CD4-positive, alpha-beta T cell (primary cell): ENCODE results near the gene DPM1. TPM values are rescaled to one million over a fixed set of nuclear protein-coding genes. Genes with fewer than 3 reads are reported as not detected.

ENCODE experiments used
- ATAC-seq: fragments of 200-7000 bp; cut with Tn5 transposase; one replicate; pipeline ENCODE4 v1.10.0; 2022; ENCODE audit warnings: mild to moderate bottlenecking; ENCODE audit not compliant: poor library complexity
- CTCF ChIA-PET: fragments of 350-600 bp; sonication (Branson Sonifier 250); formaldehyde crosslinking; loops from one replicate; lab custom pipeline; 2021; ENCODE audit warnings: antibody characterized with exemption, inconsistent platforms; lab: Charles Lee
- POLR2A ChIA-PET: fragments of 350-600 bp; sonication (Branson Sonifier 250); formaldehyde crosslinking; loops from one replicate; lab custom pipeline; 2021; ENCODE audit warnings: antibody characterized with exemption, inconsistent platforms; lab: Charles Lee
- DNase-seq, 14 experiments: peaks; one replicate each; pipeline ENCODE4 v3.0.0-alpha.2; 2013 to 2020; ENCODE audit warnings: mixed read lengths in 2 of 14
- H3K27ac ChIP-seq, 2 donors: one replicate each; pipeline versions ENCODE4 v1.5.1 to v1.7.0; 2013; ENCODE audit warnings: low read length in 2 of 2, low read depth in 1 of 2, mild to moderate bottlenecking in 1 of 2
- H3K27me3 ChIP-seq, 2 experiments: 1 replicate in 1 of 2; 2 replicates in 1 of 2; pipeline versions ENCODE4 v1.6.1 to v1.7.0; 2013; ENCODE audit warnings: low read length in 2 of 2, control low read depth in 1 of 2, mild to moderate bottlenecking in 1 of 2, moderate library complexity in 1 of 2; ENCODE audit not compliant: insufficient read depth in 2 of 2, control insufficient read depth in 1 of 2
- H3K36me3 ChIP-seq: one replicate; pipeline ENCODE4 v1.6.1; 2013; ENCODE audit warnings: low read length, control low read depth; ENCODE audit not compliant: insufficient read depth
- H3K4me1 ChIP-seq: one replicate; pipeline ENCODE4 v1.6.1; 2013; ENCODE audit warnings: low read length, control low read depth; ENCODE audit not compliant: insufficient read depth
- H3K4me3 ChIP-seq: one replicate; pipeline ENCODE4 v1.5.1; 2013; ENCODE audit warnings: mild to moderate bottlenecking, low read length, moderate library complexity
- H3K9me3 ChIP-seq, 2 experiments: 1 replicate in 1 of 2; 2 replicates in 1 of 2; pipeline versions ENCODE4 v1.6.1 to v1.7.0; 2013; ENCODE audit warnings: low read length in 2 of 2, mild to moderate bottlenecking in 2 of 2, control low read depth in 1 of 2, moderate library complexity in 1 of 2; ENCODE audit not compliant: control insufficient read depth in 1 of 2, insufficient read depth in 1 of 2
- H3K27ac Mint-ChIP-seq: one replicate; pipeline ENCODE4 v1.8.0; 2020; ENCODE audit warnings: mixed read lengths
- H3K27me3 Mint-ChIP-seq: one replicate; pipeline ENCODE4 v1.8.0; 2021; ENCODE audit warnings: mixed read lengths
- H3K36me3 Mint-ChIP-seq: one replicate; pipeline ENCODE4 v1.8.0; 2021; ENCODE audit warnings: low read depth, mixed read lengths
- H3K4me1 Mint-ChIP-seq: one replicate; pipeline ENCODE4 v1.8.0; 2021; ENCODE audit warnings: low read depth, mixed read lengths
- H3K4me3 Mint-ChIP-seq: one replicate; pipeline ENCODE4 v1.8.0; 2020; ENCODE audit warnings: mild to moderate bottlenecking, mixed read lengths
- H3K9me3 Mint-ChIP-seq: one replicate; pipeline ENCODE4 v1.8.0; 2020; ENCODE audit warnings: mixed read lengths
- intact Hi-C, 2 experiments: fragments of 100-400 bp; cut with DNase I in 1 of 2; cut with micrococcal nuclease in 1 of 2; formaldehyde crosslinking; loops; one replicate each; pipeline versions ENCODE4 v1.15.1 to v1.9.0; 2023 to 2025; cut with DNase I, micrococcal nuclease
- total RNA-seq, 174 experiments: library from RNA in 2 of 174; stranded (reverse) in 2 of 174; gene quantifications; one replicate each; pipeline ENCODE4 v1.2.3 and lab custom pipeline; 2021 to 2026
- TF ChIP-seq, protein P1 (sequence below): fragments of 200-600 bp; IDR thresholded peaks from one replicate; pipeline ENCODE4 v1.8.0; 2022; ENCODE audit warnings: antibody characterized with exemption, mild to moderate bottlenecking

DPM1 gene
- total RNA-seq, 2 experiments from 2014 or later = 44.5 to 46.5 TPM

DNA sequence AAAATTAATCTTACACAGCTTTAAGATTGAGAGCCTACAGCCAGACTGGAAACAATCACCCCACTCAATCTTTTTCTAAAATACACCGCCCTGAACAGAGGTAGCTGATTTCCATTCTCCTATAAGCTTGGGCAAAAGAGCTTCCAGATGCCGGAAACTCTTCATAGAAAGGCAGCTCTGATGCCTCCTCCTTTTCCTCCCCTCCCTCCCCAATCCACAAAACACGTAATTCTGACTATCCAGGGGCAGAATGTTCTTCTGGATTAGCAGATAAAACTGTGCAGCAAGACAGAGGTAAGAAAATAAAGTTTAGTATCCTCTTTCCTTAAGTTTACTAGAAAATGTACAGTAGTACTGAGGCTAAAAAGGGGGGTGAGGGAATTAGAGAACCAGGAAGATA lies 42.9 kb downstream of the DPM1 start:
- Mint-ChIP-seq H3K27ac (peak overlapping the region; percentile 57), H3K4me3 (peak overlapping the region; percentile 1), H3K36me3 (peaks cover 44% of the 10 kb centered on the region), H3K27me3 (no peaks in the 10 kb centered on the region), H3K9me3 (no peaks in the 10 kb centered on the region), H3K4me1 (peaks cover 88% of the 10 kb centered on the region)
- TF ChIP-seq, protein P1, sequence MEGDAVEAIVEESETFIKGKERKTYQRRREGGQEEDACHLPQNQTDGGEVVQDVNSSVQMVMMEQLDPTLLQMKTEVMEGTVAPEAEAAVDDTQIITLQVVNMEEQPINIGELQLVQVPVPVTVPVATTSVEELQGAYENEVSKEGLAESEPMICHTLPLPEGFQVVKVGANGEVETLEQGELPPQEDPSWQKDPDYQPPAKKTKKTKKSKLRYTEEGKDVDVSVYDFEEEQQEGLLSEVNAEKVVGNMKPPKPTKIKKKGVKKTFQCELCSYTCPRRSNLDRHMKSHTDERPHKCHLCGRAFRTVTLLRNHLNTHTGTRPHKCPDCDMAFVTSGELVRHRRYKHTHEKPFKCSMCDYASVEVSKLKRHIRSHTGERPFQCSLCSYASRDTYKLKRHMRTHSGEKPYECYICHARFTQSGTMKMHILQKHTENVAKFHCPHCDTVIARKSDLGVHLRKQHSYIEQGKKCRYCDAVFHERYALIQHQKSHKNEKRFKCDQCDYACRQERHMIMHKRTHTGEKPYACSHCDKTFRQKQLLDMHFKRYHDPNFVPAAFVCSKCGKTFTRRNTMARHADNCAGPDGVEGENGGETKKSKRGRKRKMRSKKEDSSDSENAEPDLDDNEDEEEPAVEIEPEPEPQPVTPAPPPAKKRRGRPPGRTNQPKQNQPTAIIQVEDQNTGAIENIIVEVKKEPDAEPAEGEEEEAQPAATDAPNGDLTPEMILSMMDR = no peak
- no peak for ATAC-seq
- H3K27ac ChIP-seq = no peak overlapping the region
- DNase-seq = no peak
- intact Hi-C loops = loop anchor here in 1 of 2 experiments (1.0 kb wide), 1 partner anchor 14 kb away; no protein-coding TSS in a partner anchor
- H3K9me3 ChIP-seq = no peaks in the 10 kb centered on the region
- ChIA-PET CTCF (interaction anchor here (1.2 to 2.0 kb wide), 4 partner anchors 14 to 121 kb away, joined by 5 to 12 read pairs (median 10); partner anchors contain the start of genes ADNP and BCAS4), POLR2A (interaction anchor here (4.1 kb wide), 1 partner anchor 15 kb away, joined by 18 read pairs; the partner anchor contains the start of gene ADNP)
- H3K4me1 ChIP-seq = peaks cover 36% of the 10 kb centered on the region
- no peak overlapping the region for H3K4me3 ChIP-seq
- no peaks in the 10 kb centered on the region for H3K27me3 ChIP-seq
- peaks cover 14% of the 10 kb centered on the region for H3K36me3 ChIP-seq

DNA sequence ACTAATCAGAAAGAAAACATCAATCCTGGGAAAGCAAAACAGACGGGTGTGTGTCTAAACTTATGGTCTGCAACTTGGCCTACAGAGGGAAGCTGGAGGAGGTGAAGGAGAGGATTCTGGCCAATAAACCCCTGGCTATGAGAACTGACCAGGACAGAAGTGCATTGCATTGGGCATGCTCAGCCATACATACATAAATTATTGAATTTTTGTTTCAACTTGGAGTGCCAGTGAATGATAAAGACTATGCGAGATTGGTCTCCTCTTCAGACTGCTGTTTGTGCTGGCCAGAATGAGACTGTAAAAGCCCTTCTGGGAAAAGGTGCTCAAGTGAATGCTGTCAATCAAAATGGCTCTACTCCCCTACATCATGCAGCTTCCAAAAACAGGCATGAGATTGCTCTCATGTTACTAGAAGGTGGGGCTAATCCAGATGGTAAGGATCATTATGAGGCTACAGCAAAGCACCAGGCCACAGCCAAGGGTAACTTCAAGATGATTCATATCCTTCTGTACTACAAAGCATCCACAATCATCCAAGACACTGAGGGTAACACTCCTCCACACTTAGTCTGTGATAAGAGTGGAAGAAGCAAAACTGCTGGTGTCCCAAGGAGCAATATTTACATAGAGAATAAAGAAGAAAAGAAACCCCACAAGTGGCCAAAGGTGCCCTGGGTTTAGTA lies 44.5 kb downstream of the DPM1 start:
- H3K4me1 ChIP-seq = peaks cover 33% of the 10 kb centered on the region
- ATAC-seq = peak; percentile 71
- DNase-seq = peak in 1 of 14 experiments; percentile 25

DNA sequence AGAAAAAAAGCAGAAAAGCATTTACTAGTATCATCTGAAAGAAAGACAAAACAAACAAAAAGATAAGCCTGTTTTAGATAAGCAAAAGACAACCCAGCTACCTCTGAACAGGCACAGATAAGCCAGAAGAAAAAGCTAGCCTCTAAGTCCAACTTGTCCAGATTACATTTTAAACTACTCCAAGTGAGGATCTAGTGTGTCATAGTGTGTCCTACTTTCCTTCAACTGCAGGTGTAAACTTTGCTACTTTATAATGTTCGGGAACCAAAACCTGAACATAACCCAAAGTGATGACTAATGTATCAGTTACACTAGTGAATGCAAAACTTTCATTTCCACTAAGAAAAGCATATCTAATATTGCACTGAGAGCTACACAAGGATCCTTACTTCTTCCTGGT lies 46.6 kb downstream of the DPM1 start:
- Mint-ChIP-seq H3K27me3 (no peaks in the 10 kb centered on the region), H3K9me3 (no peaks in the 10 kb centered on the region), H3K4me1 (peaks cover 81% of the 10 kb centered on the region), H3K4me3 (no peak overlapping the region), H3K36me3 (peaks cover 34% of the 10 kb centered on the region), H3K27ac (peak overlapping the region; percentile 76)
- Histone ChIP-seq H3K4me3 (no peak overlapping the region), H3K4me1 (peaks cover 34% of the 10 kb centered on the region), H3K36me3 (peaks cover 8% of the 10 kb centered on the region), H3K9me3 (no peaks in the 10 kb centered on the region), H3K27me3 (no peaks in the 10 kb centered on the region), H3K27ac (no peak overlapping the region)
- POLR2A ChIA-PET = interaction anchor here (0.7 to 1.9 kb wide), 2 partner anchors 9 to 16 kb away, joined by 3 to 5 read pairs; no protein-coding TSS in a partner anchor
- ATAC-seq (no peak), DNase-seq (no peak)
- CTCF ChIA-PET = interaction anchor here (1.5 to 5.5 kb wide), 2 partner anchors 18 to 20 kb away, joined by 6 to 31 read pairs; partner anchors contain the start of gene ADNP
- TF ChIP-seq, protein P1 = no peak
- intact Hi-C loops = no loop called here

More for the DNA sequence above, 44.5 kb downstream of the DPM1 start:
- Mint-ChIP-seq H3K27me3 (no peaks in the 10 kb centered on the region), H3K27ac (peak overlapping the region; percentile 57), H3K36me3 (peaks cover 45% of the 10 kb centered on the region), H3K4me3 (no peak overlapping the region), H3K9me3 (no peaks in the 10 kb centered on the region), H3K4me1 (peaks cover 89% of the 10 kb centered on the region)
- CTCF ChIA-PET = interaction anchor here (1.0 to 1.6 kb wide), 3 partner anchors 11 to 18 kb away, joined by 3 to 12 read pairs (median 5); partner anchors contain the start of gene ADNP
- intact Hi-C loops = no loop called here
- no peak overlapping the region for H3K27ac ChIP-seq
- TF ChIP-seq, protein P1 = no peak
- peaks cover 8% of the 10 kb centered on the region for H3K36me3 ChIP-seq
- H3K27me3 ChIP-seq = no peaks in the 10 kb centered on the region
- no peak overlapping the region for H3K4me3 ChIP-seq
- H3K9me3 ChIP-seq = no peaks in the 10 kb centered on the region
- POLR2A ChIA-PET = interaction anchor here (4.1 kb wide), 1 partner anchor 16 kb away, joined by 18 read pairs; the partner anchor contains the start of gene ADNP
